OCI-LY7 (cell line): ENCODE measurements around the gene PRR5L.

ENCODE experiments used
- CTCF ChIP-seq: fragments of 200-600 bp; sonication (generic); conservative IDR thresholded peaks from 2 replicates; pipeline ENCODE4 v1.5.1; 2014; ENCODE audit warnings: mild to moderate bottlenecking, antibody characterized with exemption, low read length, moderate library complexity, mixed read lengths
- EZH2phosphoT487 ChIP-seq: fragments of 200-600 bp; sonication (generic); IDR thresholded peaks from 2 replicates; pipeline ENCODE4 v1.6.1; 2018; ENCODE audit warnings: low read depth, borderline replicate concordance, mild to moderate bottlenecking, mixed run types, antibody characterized with exemption, low read length, moderate library complexity, mixed read lengths

DNA sequence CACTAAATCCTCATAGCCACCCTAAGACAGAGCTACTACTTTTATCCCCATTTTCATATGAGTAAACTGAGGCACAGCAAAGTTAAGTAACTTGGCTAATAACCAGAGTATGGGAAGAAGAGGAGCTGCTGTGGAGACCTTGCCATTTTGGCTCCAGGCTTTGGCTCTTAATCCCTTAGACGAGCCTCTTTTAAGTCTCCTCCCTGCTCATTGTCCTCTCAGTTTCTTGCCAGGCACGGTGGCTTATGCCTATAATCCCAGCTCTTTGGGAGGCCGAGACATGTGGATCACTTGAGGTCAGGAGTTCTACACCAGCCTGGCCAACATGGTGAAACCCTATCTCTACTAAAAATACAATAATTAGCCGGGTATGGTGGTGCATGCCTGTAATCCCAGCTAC is 78.6 kb downstream of the PRR5L start:
- TF ChIP-seq CTCF: no peak
- no peak for TF ChIP-seq EZH2phosphoT487
